ENCODE measurements around the gene CD9. TPM values are rescaled to one million over a fixed set of nuclear protein-coding genes. Genes with fewer than 3 reads are reported as not detected.
A peak's percentile ranks its signal among the peaks of the same experiment; 100 is the strongest.

CD9 gene
- total RNA-seq, 4 donors from 2014 or later = 349 to 416 (median 399) TPM

DNA sequence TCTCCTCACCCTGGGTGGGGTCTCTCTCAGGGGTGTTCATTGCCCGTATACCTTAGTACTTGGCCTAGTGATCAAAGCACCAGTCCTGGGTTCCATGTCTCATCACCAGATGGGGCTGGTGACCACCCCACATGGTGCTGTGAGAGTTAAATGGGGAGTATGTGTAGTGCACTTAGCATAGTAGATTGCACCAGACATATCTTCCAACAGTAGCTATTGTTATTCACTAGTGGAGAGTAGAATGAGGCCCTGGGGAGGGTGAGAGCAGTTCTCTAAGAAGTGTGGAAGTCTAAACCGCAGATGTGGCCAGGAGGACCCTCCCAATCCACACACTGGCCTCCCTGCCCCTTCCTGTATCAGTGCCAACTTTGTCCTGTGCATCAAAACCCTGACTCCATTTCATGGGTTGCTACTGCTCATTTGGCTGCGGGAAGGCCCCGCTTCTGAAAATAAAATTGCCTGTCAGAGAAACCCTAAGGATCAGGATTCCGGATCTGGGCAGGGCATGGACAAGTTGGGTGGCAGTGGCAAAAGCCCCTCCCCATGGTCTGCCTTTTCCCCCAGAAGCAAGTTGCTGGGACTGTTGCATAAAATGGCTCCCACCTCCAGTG lies 4.4 kb downstream of the CD9 start:
- intact Hi-C loops (cut with DNase I) = no loop called here
- H3K27ac ChIP-seq (replicated peaks in 1 of 4) = peak overlapping the region; percentile 94 to 100 (median 98)
- no peaks in the 10 kb centered on the region for H3K27me3 ChIP-seq
- peaks cover 0 to 8% (median 2%) of the 10 kb centered on the region in 4 donors for H3K36me3 ChIP-seq
- H3K4me1 ChIP-seq = peaks cover 67 to 90% (median 87%) of the 10 kb centered on the region in 4 donors
- H3K9me3 ChIP-seq = no peaks in the 10 kb centered on the region
- H3K4me3 ChIP-seq = peak overlapping the region; percentile 25 to 99 (median 70)
- no peak for TF ChIP-seq POLR2AphosphoS5 (IDR thresholded peaks at IDR 0.05)
- TF ChIP-seq, protein P1, sequence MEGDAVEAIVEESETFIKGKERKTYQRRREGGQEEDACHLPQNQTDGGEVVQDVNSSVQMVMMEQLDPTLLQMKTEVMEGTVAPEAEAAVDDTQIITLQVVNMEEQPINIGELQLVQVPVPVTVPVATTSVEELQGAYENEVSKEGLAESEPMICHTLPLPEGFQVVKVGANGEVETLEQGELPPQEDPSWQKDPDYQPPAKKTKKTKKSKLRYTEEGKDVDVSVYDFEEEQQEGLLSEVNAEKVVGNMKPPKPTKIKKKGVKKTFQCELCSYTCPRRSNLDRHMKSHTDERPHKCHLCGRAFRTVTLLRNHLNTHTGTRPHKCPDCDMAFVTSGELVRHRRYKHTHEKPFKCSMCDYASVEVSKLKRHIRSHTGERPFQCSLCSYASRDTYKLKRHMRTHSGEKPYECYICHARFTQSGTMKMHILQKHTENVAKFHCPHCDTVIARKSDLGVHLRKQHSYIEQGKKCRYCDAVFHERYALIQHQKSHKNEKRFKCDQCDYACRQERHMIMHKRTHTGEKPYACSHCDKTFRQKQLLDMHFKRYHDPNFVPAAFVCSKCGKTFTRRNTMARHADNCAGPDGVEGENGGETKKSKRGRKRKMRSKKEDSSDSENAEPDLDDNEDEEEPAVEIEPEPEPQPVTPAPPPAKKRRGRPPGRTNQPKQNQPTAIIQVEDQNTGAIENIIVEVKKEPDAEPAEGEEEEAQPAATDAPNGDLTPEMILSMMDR (IDR thresholded peaks at IDR 0.05) = no peak
- 50% methylated on average over 5 of the region's 5 CpGs for WGBS
- DNase-seq (ENCODE audit: extremely low spot score) = no peak

DNA sequence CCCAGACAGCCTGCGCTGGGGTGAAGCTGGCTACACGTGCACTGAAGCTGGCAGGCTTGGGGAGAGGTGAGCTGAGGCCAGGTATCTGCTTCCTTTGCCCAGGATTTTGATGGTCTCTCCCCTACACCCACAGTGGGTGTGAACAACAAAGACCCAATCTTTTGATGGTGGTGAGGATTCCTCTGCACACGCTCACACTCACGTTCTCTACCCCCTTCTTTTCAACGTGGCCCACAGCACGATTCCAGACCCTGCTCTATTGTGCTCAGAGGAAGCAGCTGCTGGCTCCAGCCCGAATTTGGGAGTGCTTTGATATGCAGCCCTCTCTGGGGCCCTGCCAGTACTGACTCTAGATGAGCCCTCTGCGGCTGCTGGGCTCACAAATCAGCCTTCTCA lies 4.9 kb downstream of the CD9 start:
- no peaks in the 10 kb centered on the region for H3K27me3 ChIP-seq
- H3K36me3 ChIP-seq = peaks cover 0 to 8% (median 2%) of the 10 kb centered on the region in 4 donors
- H3K27ac ChIP-seq (replicated peaks in 1 of 4) = peak overlapping the region; percentile 94 to 100 (median 98)
- WGBS = 22% methylated on average over 6 of the region's 8 CpGs
- H3K9me3 ChIP-seq = no peaks in the 10 kb centered on the region
- TF ChIP-seq EP300 (IDR thresholded peaks at IDR 0.05) = no peak
- peak; percentile 58 to 61 for TF ChIP-seq POLR2AphosphoS5 (IDR thresholded peaks at IDR 0.05)
- H3K4me1 ChIP-seq = peaks cover 71 to 93% (median 90%) of the 10 kb centered on the region in 4 donors
- no peak for DNase-seq (ENCODE audit: extremely low spot score)
- intact Hi-C loops (cut with DNase I) = no loop called here
- H3K4me3 ChIP-seq = peak overlapping the region; percentile 25 to 99 (median 70)

DNA sequence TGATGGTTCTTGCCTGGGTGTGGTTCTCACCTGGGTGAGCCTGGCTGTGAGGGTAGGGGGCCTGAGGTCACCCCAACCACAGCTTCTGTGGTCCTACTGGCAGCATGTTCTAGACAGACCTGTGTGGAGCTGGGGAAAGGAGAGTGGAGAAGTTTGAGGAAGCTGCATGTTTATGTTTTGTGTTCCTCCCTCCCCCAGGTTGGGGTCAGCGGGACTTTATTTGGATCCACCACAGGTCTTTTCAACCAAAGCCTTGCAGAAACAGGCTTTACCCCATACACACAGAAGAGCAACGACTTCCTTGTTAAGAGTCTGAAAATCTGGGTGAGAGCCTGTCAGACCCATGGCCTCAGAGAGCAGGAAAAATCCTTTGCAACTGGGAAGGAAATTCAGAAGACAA lies 5.6 kb downstream of the CD9 start:
- 25% methylated on average over 1 of the region's 2 CpGs for WGBS
- Histone ChIP-seq H3K9me3 (no peaks in the 10 kb centered on the region), H3K36me3 (peaks cover 0 to 8% (median 2%) of the 10 kb centered on the region in 4 donors), H3K27ac (replicated peaks in 1 of 4) (peak overlapping the region; percentile 94 to 100 (median 98)), H3K4me3 (peak overlapping the region in 2 of 4 donors; percentile 3 to 44), H3K27me3 (no peaks in the 10 kb centered on the region), H3K4me1 (peaks cover 77 to 99% (median 96%) of the 10 kb centered on the region in 4 donors)
- TF ChIP-seq POLR2AphosphoS5 (IDR thresholded peaks at IDR 0.05) (no peak), EP300 (IDR thresholded peaks at IDR 0.05) (no peak), POLR2A (IDR thresholded peaks at IDR 0.05; ENCODE audit: low read depth) (no peak)
- TF ChIP-seq, protein P1 (IDR thresholded peaks at IDR 0.05) = no peak
- DNase-seq (ENCODE audit: extremely low spot score) = no peak
- intact Hi-C loops (cut with DNase I) = no loop called here

DNA sequence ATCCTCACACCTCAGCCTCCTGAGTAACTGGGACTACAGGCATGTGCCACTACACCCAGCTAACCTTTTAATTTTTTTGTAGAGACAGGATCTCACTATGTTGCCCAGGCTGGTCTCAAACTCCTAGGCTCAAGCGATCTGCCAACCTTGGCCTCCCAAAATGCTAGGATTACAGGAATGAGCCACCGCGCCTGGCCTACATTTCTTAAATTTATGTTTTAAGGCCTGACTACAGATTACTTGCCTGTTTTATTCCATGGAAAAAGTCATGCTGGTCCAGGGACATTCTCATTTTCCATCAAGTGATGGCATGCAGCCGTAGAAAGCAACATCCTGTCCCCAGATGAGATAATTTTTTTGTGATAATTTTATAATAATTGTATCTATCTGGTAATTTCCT lies 6.1 kb downstream of the CD9 start:
- TF ChIP-seq, protein P1 (IDR thresholded peaks at IDR 0.05) = no peak
- peak in 1 of 2 donors; percentile 20 for TF ChIP-seq POLR2AphosphoS5 (IDR thresholded peaks at IDR 0.05)
- no peak for TF ChIP-seq EP300 (IDR thresholded peaks at IDR 0.05)
- TF ChIP-seq POLR2A (IDR thresholded peaks at IDR 0.05; ENCODE audit: low read depth) = no peak
- H3K36me3 ChIP-seq = peaks cover 0 to 10% (median 2%) of the 10 kb centered on the region in 4 donors
- intact Hi-C loops (cut with DNase I) = no loop called here
- WGBS = 42% methylated on average over 4 of the region's 4 CpGs
- peak overlapping the region; percentile 94 to 100 (median 98) for H3K27ac ChIP-seq (replicated peaks in 1 of 4)
- H3K27me3 ChIP-seq = no peaks in the 10 kb centered on the region
- peaks cover 82 to 100% (median 100%) of the 10 kb centered on the region in 4 donors for H3K4me1 ChIP-seq
- DNase-seq (ENCODE audit: extremely low spot score) = no peak
- H3K4me3 ChIP-seq = peak overlapping the region in 1 of 4 donors; percentile 3
- no peaks in the 10 kb centered on the region for H3K9me3 ChIP-seq

DNA sequence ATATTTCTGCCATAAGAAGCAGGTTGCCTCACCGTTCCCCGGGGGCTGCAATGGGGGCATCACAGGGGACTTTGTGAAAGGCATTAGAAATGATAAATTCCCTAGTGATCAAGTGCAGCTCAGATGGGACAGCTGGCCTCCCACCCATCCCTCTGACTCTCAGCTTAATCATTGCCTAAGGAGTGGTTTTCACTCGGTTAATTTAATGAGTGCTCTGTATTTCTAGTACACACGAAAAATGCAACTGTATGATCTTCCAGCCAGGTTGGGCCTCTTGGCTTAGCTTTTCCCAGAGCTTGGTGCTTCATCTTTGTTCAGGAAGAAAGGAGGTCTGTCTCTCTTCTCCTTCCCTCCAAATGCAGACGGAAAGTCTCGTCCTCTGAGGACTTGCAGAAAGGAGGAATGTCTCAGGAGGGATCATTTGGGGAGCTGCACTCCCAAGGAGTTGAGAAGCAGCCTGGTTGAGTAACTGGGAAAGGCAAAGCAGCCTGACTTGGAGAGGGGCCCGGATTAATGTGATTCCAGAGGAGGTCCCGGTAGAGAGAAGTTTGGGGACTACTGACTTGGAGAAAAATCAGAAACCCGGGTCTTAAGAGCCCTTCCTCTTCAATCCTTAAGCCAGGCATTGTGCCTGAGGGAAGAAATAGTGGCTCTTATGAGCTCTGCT lies 7.2 kb downstream of the CD9 start:
- no peak for DNase-seq (ENCODE audit: extremely low spot score)
- WGBS = 27% methylated on average over 9 of the region's 9 CpGs
- intact Hi-C loops (cut with DNase I) = no loop called here
- H3K36me3 ChIP-seq = peaks cover 0 to 19% (median 8%) of the 10 kb centered on the region in 4 donors
- peak overlapping the region; percentile 94 to 100 (median 98) for H3K27ac ChIP-seq (replicated peaks in 1 of 4)
- peak overlapping the region in 1 of 4 donors; percentile 3 for H3K4me3 ChIP-seq
- no peaks in the 10 kb centered on the region for H3K27me3 ChIP-seq
- TF ChIP-seq EP300 (IDR thresholded peaks at IDR 0.05) = no peak
- TF ChIP-seq POLR2AphosphoS5 (IDR thresholded peaks at IDR 0.05) = peak in 1 of 2 donors; percentile 31
- H3K4me1 ChIP-seq = peaks cover 83 to 100% (median 100%) of the 10 kb centered on the region in 4 donors
- no peaks in the 10 kb centered on the region for H3K9me3 ChIP-seq

All from esophagus muscularis mucosa (tissue), 4 donors.